Activated T-helper 17 cell treated with anti-CD3 and anti-CD28 coated beads, Interleukin-2, amount 50 U/mL, for 72 hours (primary cell): ENCODE measurements around the gene LY6G6F. TPM values are rescaled to one million over a fixed set of nuclear protein-coding genes. Genes with fewer than 3 reads are reported as not detected.
A peak's percentile ranks its signal among the peaks of the same experiment; 100 is the strongest.

Experiments used
- ATAC-seq: fragments of 150-1000 bp; cut with Tn5 transposase; replicated peaks from 2 replicates; pipeline ENCODE4 v1.10.0; 2021; ENCODE audit warnings: mild to moderate bottlenecking, moderate library complexity
- H3K27ac Mint-ChIP-seq: one replicate; pipeline ENCODE4 v1.8.0; 2022; ENCODE audit warnings: mixed read lengths
- H3K27me3 Mint-ChIP-seq: one replicate; pipeline ENCODE4 v1.8.0; 2022; ENCODE audit warnings: mixed read lengths
- H3K36me3 Mint-ChIP-seq: one replicate; pipeline ENCODE4 v1.8.0; 2022; ENCODE audit warnings: low read depth, mild to moderate bottlenecking, mixed read lengths
- H3K4me1 Mint-ChIP-seq: one replicate; pipeline ENCODE4 v1.8.0; 2022; ENCODE audit warnings: mixed read lengths
- H3K4me3 Mint-ChIP-seq: one replicate; pipeline ENCODE4 v1.8.0; 2022; ENCODE audit warnings: mild to moderate bottlenecking, mixed read lengths
- H3K9me3 Mint-ChIP-seq: one replicate; pipeline ENCODE4 v1.8.0; 2022; ENCODE audit warnings: mixed read lengths
- total RNA-seq, 2 donors: library from RNA; stranded (reverse); gene quantifications; one replicate each; pipeline ENCODE4 v1.2.3, GENCODE V29; 2022

LY6G6F gene
- total RNA-seq, result not detected

DNA sequence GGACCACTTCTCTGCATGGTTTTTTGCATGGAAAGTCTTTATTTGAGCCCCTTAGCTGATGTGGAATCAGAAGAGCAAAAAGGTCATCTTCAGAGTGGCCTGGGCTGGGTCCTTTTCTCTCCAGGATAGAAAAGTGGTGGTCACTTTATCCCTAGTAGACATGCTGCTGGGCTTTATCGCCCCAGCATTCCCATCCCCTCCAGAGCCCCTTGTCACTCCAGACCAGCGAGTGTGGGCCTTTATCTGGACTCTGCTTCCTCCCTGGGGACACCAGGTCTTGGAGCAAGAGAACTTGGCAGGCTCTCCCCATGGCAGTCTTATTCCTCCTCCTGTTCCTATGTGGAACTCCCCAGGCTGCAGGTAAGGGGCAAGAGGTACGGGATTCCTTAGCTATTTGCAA lies at the start of gene LY6G6F:
Gene LY6G6F (plus strand): TSS at position 268 of the 400 bp plus-strand sequence. CDS start 41 bp downstream, at position 309.
- ATAC-seq, result no peak
- no peak within 1 kb of the TSS for H3K4me3 Mint-ChIP-seq
- H3K9me3 Mint-ChIP-seq, result no peaks in the 10 kb centered on the region
- H3K36me3 Mint-ChIP-seq, result no peaks in the 10 kb centered on the region
- H3K27ac Mint-ChIP-seq, result no peak within 1 kb of the TSS
- H3K4me1 Mint-ChIP-seq, result peaks cover 11% of the 10 kb centered on the region
- no peaks in the 10 kb centered on the region for H3K27me3 Mint-ChIP-seq

DNA sequence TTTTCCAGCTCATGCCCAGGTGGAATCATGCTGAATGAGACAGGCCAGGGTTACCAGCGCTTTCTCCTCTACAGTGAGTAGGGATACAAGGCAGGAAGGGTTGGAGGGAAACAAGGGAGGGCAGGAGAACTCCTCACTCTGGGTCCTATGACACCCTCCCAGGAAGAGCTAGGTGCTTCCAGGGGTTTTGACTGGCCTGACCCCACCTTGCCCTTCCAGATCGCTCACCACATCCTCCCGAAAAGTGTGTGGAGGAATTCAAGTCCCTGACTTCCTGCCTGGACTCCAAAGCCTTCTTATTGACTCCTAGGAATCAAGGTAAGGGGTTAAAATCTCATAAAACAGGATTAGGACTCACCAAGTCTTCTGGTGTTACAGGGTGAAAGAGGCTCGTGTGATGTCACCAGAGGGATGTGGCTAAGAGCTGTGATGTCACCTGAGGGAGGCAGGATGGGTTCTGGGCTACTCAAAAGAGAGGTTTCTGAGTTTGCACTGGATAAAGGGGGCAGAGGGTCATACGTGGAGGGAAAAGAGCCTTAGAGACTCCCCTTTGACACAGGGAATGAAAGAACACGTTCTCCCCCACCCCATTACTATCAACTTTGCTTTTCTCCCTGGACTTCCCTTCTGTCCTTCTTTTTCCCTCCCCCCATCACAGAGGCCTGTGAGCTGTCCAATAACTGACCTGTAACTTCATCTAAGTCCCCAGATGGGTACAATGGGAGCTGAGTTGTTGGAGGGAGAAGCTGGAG lies 49.1 kb upstream of the LY6G6F start:
- peak; percentile 24 for ATAC-seq
- Mint-ChIP-seq H3K9me3 (no peaks in the 10 kb centered on the region), H3K36me3 (peaks cover 75% of the 10 kb centered on the region)

GRCh38 chr6:31658158-31658688 lies 48.4 kb upstream of the LY6G6F start:
- no peak for ATAC-seq
- H3K27ac Mint-ChIP-seq, result peak overlapping the region; percentile 95
- peaks cover 29% of the 10 kb centered on the region for H3K4me1 Mint-ChIP-seq
- peak overlapping the region; percentile 96 for H3K4me3 Mint-ChIP-seq
- H3K36me3 Mint-ChIP-seq, result peaks cover 75% of the 10 kb centered on the region
- H3K9me3 Mint-ChIP-seq, result no peaks in the 10 kb centered on the region
- no peaks in the 10 kb centered on the region for H3K27me3 Mint-ChIP-seq

More for the DNA sequence above, 49.1 kb upstream of the LY6G6F start:
- Mint-ChIP-seq H3K27ac (peak overlapping the region; percentile 95), H3K4me1 (peaks cover 26% of the 10 kb centered on the region), H3K4me3 (peak overlapping the region; percentile 96), H3K27me3 (no peaks in the 10 kb centered on the region)

- Mint-ChIP-seq H3K36me3 (peaks cover 84% of the 10 kb centered on the region), H3K9me3 (no peaks in the 10 kb centered on the region), H3K27ac (peak overlapping the region; percentile 95), H3K4me1 (peaks cover 33% of the 10 kb centered on the region), H3K27me3 (no peaks in the 10 kb centered on the region), H3K4me3 (peak overlapping the region; percentile 96)
- no peak for ATAC-seq
Measured at GRCh38 chr6:31658983-31659648, 47.5 kb upstream of the LY6G6F start.

DNA sequence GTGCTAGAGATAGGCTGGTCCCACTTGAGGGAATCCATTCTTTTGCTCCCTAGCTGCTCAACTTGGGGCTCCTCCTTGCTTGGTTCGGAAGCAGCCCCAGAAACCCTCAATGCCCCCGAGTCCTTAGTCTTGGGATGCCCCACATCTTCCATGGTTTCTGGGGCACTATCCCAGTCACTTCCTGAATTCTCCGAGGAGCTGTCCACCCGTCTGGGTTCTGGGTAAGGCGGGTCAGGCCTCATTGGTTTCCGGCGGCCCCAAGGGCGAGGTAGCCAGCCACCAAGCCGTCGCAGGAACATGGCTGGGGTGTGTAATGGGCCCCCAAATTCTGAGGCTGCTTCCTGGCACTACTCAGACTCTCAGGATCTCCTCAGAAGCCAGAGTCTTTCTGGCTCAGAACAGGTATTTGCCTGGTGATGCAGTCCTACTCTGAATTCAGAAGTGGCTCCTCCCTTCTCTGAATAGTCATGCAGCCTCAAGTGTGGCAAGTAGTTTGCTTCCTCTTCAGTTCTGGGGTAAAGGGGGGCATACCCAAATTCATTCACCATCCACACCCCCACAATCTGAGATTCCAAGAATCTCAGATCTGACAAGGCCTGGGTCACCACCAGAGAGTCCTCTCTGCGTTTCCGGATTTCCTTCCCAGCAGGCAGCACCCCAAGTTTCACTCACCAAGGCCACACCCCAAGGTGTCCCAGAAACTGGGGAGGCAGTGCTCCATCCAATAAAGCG lies 46.9 kb upstream of the LY6G6F start:
- Mint-ChIP-seq H3K4me3 (peak overlapping the region; percentile 96), H3K36me3 (peaks cover 91% of the 10 kb centered on the region), H3K27me3 (no peaks in the 10 kb centered on the region), H3K4me1 (peaks cover 33% of the 10 kb centered on the region), H3K9me3 (no peaks in the 10 kb centered on the region), H3K27ac (peak overlapping the region; percentile 95)
- ATAC-seq, result peak; percentile 62

- Mint-ChIP-seq H3K27ac (peak within 1 kb of the TSS; percentile 95), H3K27me3 (no peaks in the 10 kb centered on the region), H3K36me3 (peaks cover 92% of the 10 kb centered on the region), H3K4me3 (peak within 1 kb of the TSS; percentile 96), H3K4me1 (peaks cover 30% of the 10 kb centered on the region), H3K9me3 (no peaks in the 10 kb centered on the region)
- peak; percentile 64 for ATAC-seq
Measured at GRCh38 chr6:31660381-31661261, 46.0 kb upstream of the LY6G6F start, which contains the start of gene C6orf47. Gene C6orf47 (minus strand): TSS chr6:31660778. CDS start chr6:31659947, 831 bp downstream.

- Mint-ChIP-seq H3K9me3 (no peaks in the 10 kb centered on the region), H3K36me3 (peaks cover 92% of the 10 kb centered on the region), H3K27ac (peak overlapping the region; percentile 95), H3K27me3 (no peaks in the 10 kb centered on the region), H3K4me3 (peak overlapping the region; percentile 96), H3K4me1 (peaks cover 26% of the 10 kb centered on the region)
- ATAC-seq, result no peak
Measured at GRCh38 chr6:31661262-31662123, 45.2 kb upstream of the LY6G6F start.

- Mint-ChIP-seq H3K4me1 (peaks cover 30% of the 10 kb centered on the region), H3K9me3 (no peaks in the 10 kb centered on the region), H3K4me3 (peak overlapping the region; percentile 96), H3K27ac (peak overlapping the region; percentile 9), H3K27me3 (no peaks in the 10 kb centered on the region), H3K36me3 (peaks cover 94% of the 10 kb centered on the region)
- no peak for ATAC-seq
Measured at GRCh38 chr6:31662124-31662723, 44.4 kb upstream of the LY6G6F start.

DNA sequence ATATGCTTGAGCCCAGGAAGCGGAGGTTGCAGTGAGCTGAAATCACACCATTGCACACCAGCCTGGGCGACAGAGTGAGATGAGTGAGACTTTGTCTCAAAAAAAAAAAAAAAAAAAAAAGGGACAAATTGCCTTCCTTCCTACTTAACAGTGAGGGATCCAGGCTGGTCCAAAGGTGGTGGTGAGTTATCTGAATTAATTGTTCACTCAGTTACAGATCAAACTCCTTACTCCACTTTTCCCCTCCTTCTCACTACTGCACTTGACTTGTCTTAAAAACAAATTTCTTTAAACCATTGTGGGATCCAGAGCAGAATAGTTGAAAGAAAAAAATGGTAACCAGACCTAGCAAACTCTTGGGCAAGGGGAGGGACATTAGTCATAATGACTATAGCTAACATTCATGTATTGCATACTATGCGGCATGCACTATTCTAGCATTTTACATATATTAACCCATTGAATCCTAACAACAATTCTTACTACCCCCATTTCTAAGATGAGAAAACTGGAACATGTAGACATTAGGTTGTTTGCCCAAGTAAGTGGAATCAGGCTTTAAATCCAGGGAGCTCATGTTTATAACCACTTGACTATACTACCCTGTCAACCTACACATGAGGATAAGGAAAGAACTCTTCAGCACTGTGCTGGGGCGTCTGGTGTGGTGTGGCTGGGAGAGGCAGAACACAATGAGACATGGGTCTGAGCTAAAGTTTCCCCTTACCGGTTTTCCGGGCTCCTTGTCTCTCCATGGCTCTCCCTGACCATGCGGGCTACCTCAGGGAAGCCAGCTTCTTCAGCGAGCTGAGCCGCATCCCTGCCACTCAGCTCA lies 43.3 kb upstream of the LY6G6F start:
- no peaks in the 10 kb centered on the region for H3K27me3 Mint-ChIP-seq
- peaks cover 27% of the 10 kb centered on the region for H3K4me1 Mint-ChIP-seq
- peak overlapping the region; percentile 96 for H3K4me3 Mint-ChIP-seq
- H3K9me3 Mint-ChIP-seq, result no peaks in the 10 kb centered on the region
- ATAC-seq, result no peak
- H3K27ac Mint-ChIP-seq, result peak overlapping the region; percentile 97
- peaks cover 94% of the 10 kb centered on the region for H3K36me3 Mint-ChIP-seq

GRCh38 chr6:31663961-31664789 lies 42.5 kb upstream of the LY6G6F start:
- H3K4me1 Mint-ChIP-seq, result peaks cover 23% of the 10 kb centered on the region
- H3K36me3 Mint-ChIP-seq, result peaks cover 94% of the 10 kb centered on the region
- H3K27ac Mint-ChIP-seq, result peak overlapping the region; percentile 97
- H3K9me3 Mint-ChIP-seq, result no peaks in the 10 kb centered on the region
- no peak for ATAC-seq
- no peaks in the 10 kb centered on the region for H3K27me3 Mint-ChIP-seq
- peak overlapping the region; percentile 96 for H3K4me3 Mint-ChIP-seq

GRCh38 chr6:31664790-31665500 lies 41.7 kb upstream of the LY6G6F start, which contains the start of gene GPANK1:
Gene GPANK1 (minus strand): TSS chr6:31664997. CDS start chr6:31664478, 519 bp downstream.
- peak within 1 kb of the TSS; percentile 97 for H3K27ac Mint-ChIP-seq
- peak within 1 kb of the TSS; percentile 96 for H3K4me3 Mint-ChIP-seq
- peaks cover 23% of the 10 kb centered on the region for H3K4me1 Mint-ChIP-seq

More at GRCh38 chr6:31664790-31665500, 41.7 kb upstream of the LY6G6F start, which contains the start of gene GPANK1:
- no peaks in the 10 kb centered on the region for H3K27me3 Mint-ChIP-seq
- ATAC-seq, result peak; percentile 43
- H3K36me3 Mint-ChIP-seq, result peaks cover 94% of the 10 kb centered on the region
- H3K9me3 Mint-ChIP-seq, result no peaks in the 10 kb centered on the region
